GM10266 (cell line): ENCODE measurements around the gene SCARB1.
"Not testable (repeated sequence)": the region's sequence is repeated elsewhere in the genome, so short reads cannot be mapped to it uniquely, and the experiment has no call there.

Source experiments
- DNase-seq: peaks from one replicate; pipeline ENCODE4 v3.0.0; 2012; ENCODE audit errors: extremely low spot score
- CTCF ChIP-seq: IDR thresholded peaks from 2 replicates; pipeline ENCODE4 v1.5.1; 2012; ENCODE audit warnings: mild to moderate bottlenecking, low read depth; ENCODE audit not compliant: control insufficient read depth, insufficient read depth; ENCODE audit errors: missing control alignments

Gene SCARB1

DNA sequence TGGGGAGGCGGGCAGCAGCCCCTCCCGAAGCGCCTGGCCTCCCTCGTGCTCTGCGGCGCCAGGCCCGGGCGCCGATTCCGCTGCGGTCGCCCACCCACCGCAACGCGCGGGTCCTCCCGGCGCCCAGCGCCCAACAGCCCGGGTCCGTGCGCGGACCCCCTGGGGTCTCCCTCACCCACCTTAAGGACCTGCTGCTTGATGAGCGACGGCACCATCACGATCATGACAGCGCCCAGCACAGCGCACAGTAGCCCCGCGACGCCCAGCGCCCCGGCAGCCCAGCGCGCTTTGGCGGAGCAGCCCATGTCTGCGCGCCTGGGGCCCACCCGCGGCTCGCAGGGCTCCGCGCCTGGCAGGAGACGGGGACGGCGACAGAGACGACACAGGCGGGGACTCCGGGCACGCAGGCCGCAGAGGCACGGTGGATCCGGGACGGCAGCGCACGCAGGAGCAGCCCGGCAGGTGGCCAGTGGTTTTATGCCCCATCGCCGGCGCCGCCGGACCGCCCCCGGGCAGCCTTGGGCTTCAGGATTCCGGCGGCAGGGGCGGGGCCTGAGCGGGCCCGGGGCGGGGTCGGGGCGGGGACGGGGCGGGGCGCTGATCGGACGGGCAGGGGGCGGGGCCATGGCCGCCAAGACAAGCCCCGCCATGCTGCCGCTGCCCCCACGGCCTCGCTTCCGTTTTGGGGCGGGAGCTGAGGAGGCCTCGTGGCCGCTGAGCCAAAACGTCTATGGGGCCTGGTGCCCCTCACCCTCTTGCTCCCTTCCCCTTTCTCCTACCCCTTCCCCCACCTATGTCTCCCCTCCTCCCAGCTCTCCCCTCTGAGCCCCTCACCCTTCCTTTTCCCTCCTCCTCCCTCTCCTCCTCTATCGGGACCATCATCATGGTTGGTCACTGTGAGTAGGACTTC, at the start of gene SCARB1:
Gene SCARB1 (minus strand): TSS at position 449 of the 910 bp plus-strand sequence. CDS start 144 bp downstream, at position 305.
- peak; percentile 99 for DNase-seq
- TF ChIP-seq CTCF, result no peak

- DNase-seq, result not testable (repeated sequence)
These were observed 49.0 kb upstream of the SCARB1 start for GRCh38 chr12:124912529-124913287.

DNA sequence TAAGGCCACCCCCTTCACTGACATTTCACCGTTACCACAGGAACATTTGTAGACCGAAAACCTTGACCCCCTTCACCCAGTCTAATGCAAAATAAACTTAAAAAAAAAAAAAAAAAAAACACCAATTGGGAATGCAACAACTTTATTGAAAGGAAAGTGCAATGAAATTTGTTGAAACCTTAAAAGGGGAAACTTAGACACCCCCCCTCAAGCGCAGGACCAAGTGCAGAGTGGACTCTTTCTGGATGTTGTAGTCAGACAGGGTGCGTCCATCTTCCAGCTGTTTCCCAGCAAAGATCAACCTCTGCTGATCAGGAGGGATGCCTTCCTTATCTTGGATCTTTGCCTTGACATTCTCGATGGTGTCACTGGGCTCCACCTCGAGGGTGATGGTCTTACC, 47.9 kb upstream of the SCARB1 start:
- not testable (repeated sequence) for DNase-seq

- TF ChIP-seq CTCF, result no peak
- no peak for DNase-seq
These were observed 47.2 kb upstream of the SCARB1 start for GRCh38 chr12:124910561-124911478.

- no peak for TF ChIP-seq CTCF
- no peak for DNase-seq
These were observed 46.3 kb upstream of the SCARB1 start for GRCh38 chr12:124909831-124910560.

DNA sequence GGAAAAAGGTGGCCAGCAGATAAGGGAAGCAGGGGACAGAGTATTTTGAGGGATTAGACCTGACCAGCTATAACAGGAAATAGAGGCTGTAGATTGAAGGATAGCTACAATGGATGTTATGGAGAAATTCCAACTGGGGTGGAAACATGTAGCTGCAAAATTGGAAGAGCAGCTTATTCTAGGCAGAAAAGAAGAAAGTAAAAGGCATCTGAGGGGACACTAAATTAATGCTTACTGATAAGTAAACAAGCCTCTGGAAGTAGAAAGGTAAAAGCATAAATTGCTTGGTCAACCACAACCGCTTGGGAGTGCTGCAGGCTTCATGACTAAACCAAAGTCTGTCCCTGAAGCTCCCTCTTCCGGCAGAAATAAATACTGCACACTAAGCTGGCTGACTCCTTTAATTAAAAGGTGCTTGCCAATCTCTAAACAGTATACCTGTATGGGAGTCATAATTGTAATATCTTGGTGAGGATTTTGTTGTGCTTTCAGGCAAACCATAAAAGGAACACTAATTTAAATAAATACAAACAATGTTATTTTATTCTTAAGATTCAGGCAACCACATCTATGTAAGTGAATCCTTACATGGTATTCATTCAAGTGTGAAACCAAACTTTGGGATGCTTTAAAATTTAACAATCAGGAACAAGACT, 43.1 kb upstream of the SCARB1 start:
- TF ChIP-seq CTCF, result peak; percentile 98
- peak; percentile 71 for DNase-seq

DNA sequence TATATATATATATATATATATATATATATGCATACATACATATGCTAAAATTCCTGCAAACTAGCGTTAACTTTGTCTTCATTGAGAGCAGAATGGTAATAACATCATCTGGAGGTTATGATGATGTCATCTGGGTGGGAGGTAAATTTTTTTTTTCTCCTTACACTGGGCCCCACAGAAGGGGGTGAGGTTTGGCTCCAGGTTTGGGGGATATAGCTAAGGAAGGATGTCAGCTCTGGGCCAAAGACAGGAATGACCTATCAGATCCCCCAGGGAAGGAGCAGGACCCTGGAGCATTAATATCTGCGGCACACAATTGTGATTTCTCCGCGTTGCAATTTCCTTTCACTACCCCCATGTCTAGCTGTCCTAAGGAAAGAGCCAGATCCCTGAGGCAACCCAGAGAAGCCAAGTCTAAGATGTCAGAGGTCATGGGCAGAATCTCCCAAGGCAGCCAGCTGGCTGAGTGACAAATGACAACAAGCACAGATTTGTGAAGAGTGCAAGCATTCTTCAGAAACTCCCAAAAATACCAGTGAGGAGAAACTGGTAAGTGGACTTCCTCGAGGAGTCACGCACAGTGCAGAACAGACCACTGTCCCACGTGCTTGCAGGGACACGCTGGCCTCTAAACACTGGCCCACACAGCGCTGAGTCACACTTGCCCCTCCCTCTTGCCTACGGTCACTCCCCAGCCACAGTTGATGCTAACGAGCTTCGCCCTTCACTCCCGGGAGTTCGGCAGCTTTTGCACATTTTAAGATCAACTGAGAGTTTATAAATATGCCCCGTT, 40.8 kb upstream of the SCARB1 start:
- TF ChIP-seq CTCF, result no peak
- DNase-seq, result no peak
